ENCODE data around the gene ROBO2. TPM values are rescaled to one million over a fixed set of nuclear protein-coding genes. Genes with fewer than 3 reads are reported as not detected.
A peak's percentile ranks its signal among the peaks of the same experiment; 100 is the strongest.

The ROBO2 gene
- polyA plus RNA-seq, 1 experiment: 16.3 TPM

- Histone ChIP-seq H3K27me3 (ENCODE audit: control insufficient read depth, insufficient read depth, low read length) (peaks cover 8% of the 10 kb centered on the region), H3K9me3 (ENCODE audit: control insufficient read depth, insufficient read depth, low read length) (no peaks in the 10 kb centered on the region), H3K4me3 (ENCODE audit: low read depth, low read length) (peak overlapping the region; percentile 14; the same call in 1 of the 2 replicates), H3K27ac (ENCODE audit: low read depth, low read length) (no peak overlapping the region)
- ChIA-PET CTCF (interaction anchor here (1.1 kb wide), 1 partner anchor 362 kb away, joined by 3 read pairs; no protein-coding TSS in a partner anchor), POLR2A (no interaction called here)
- no peak for DNase-seq (ENCODE audit: low read depth, low spot score)
- no peak for TF ChIP-seq CTCF (IDR thresholded peaks at IDR 0.05; ENCODE audit: low read depth, low read length)
Measured at GRCh38 chr3:77041811-77042210, 1.9 kb downstream of the ROBO2 start.

GRCh38 chr3:77042343-77042742, 2.4 kb downstream of the ROBO2 start:
- TF ChIP-seq CTCF (IDR thresholded peaks at IDR 0.05; ENCODE audit: low read depth, low read length): no peak
- H3K9me3 ChIP-seq (ENCODE audit: control insufficient read depth, insufficient read depth, low read length): no peaks in the 10 kb centered on the region
- ChIA-PET CTCF (interaction anchor here (1.0 kb wide), 1 partner anchor 279 kb away, joined by 6 read pairs; no protein-coding TSS in a partner anchor), POLR2A (no interaction called here)
- no peak for DNase-seq (ENCODE audit: low read depth, low spot score)
- no peak overlapping the region for H3K27ac ChIP-seq (ENCODE audit: low read depth, low read length)
- H3K27me3 ChIP-seq (ENCODE audit: control insufficient read depth, insufficient read depth, low read length): peaks cover 8% of the 10 kb centered on the region
- no peak overlapping the region for H3K4me3 ChIP-seq (ENCODE audit: low read depth, low read length)

GRCh38 chr3:77042882-77043281, 3.0 kb downstream of the ROBO2 start:
- Histone ChIP-seq H3K4me3 (ENCODE audit: low read depth, low read length) (no peak overlapping the region), H3K27ac (ENCODE audit: low read depth, low read length) (no peak overlapping the region), H3K27me3 (ENCODE audit: control insufficient read depth, insufficient read depth, low read length) (peaks cover 8% of the 10 kb centered on the region), H3K9me3 (ENCODE audit: control insufficient read depth, insufficient read depth, low read length) (no peaks in the 10 kb centered on the region)
- POLR2A ChIA-PET: no interaction called here
- DNase-seq (ENCODE audit: low read depth, low spot score): no peak
- CTCF ChIA-PET: interaction anchor here (0.5 to 1.0 kb wide), 3 partner anchors 17 to 278 kb away, joined by 3 to 6 read pairs (median 4); no protein-coding TSS in a partner anchor
- TF ChIP-seq CTCF (IDR thresholded peaks at IDR 0.05; ENCODE audit: low read depth, low read length): peak; percentile 44

GRCh38 chr3:77045686-77046085, 5.8 kb downstream of the ROBO2 start:
- Histone ChIP-seq H3K27ac (ENCODE audit: low read depth, low read length) (no peak overlapping the region), H3K9me3 (ENCODE audit: control insufficient read depth, insufficient read depth, low read length) (no peaks in the 10 kb centered on the region), H3K27me3 (ENCODE audit: control insufficient read depth, insufficient read depth, low read length) (peaks cover 5% of the 10 kb centered on the region), H3K4me3 (ENCODE audit: low read depth, low read length) (no peak overlapping the region)
- POLR2A ChIA-PET: no interaction called here
- CTCF ChIA-PET: no interaction called here
- TF ChIP-seq CTCF (IDR thresholded peaks at IDR 0.05; ENCODE audit: low read depth, low read length): no peak
- no peak for DNase-seq (ENCODE audit: low read depth, low spot score)

GRCh38 chr3:77048186-77048585, 8.3 kb downstream of the ROBO2 start:
- CTCF ChIA-PET: interaction anchor here (0.8 kb wide), 1 partner anchor 272 kb away, joined by 3 read pairs; no protein-coding TSS in a partner anchor
- H3K27me3 ChIP-seq (ENCODE audit: control insufficient read depth, insufficient read depth, low read length): no peaks in the 10 kb centered on the region
- no peak overlapping the region for H3K4me3 ChIP-seq (ENCODE audit: low read depth, low read length)
- POLR2A ChIA-PET: no interaction called here
- no peaks in the 10 kb centered on the region for H3K9me3 ChIP-seq (ENCODE audit: control insufficient read depth, insufficient read depth, low read length)
- DNase-seq (ENCODE audit: low read depth, low spot score): no peak
- no peak overlapping the region for H3K27ac ChIP-seq (ENCODE audit: low read depth, low read length)
- no peak for TF ChIP-seq CTCF (IDR thresholded peaks at IDR 0.05; ENCODE audit: low read depth, low read length)

Measured in AG04450 (cell line).